ENCODE data around the gene TMEM17.
A peak's percentile ranks its signal among the peaks of the same experiment; 100 is the strongest.

Gene TMEM17

GRCh38 chr2:62512384-62512783, 6.4 kb upstream of the TMEM17 start:
- ATAC-seq: no peak

GRCh38 chr2:62511636-62512035, 5.6 kb upstream of the TMEM17 start:
- no peak for ATAC-seq
- TF ChIP-seq PPARA (CRISPR knock-in tag; IDR thresholded peaks at IDR 0.05; ENCODE audit: borderline replicate concordance) (no peak), ZFP3 (CRISPR knock-in tag; IDR thresholded peaks at IDR 0.05) (no peak), CREB5 (CRISPR knock-in tag; IDR thresholded peaks at IDR 0.05; ENCODE audit: low read depth) (no peak), OSR1 (CRISPR knock-in tag; IDR thresholded peaks at IDR 0.05) (no peak), CSRNP3 (CRISPR knock-in tag; IDR thresholded peaks at IDR 0.05) (no peak), ESRRG (CRISPR knock-in tag; IDR thresholded peaks at IDR 0.05) (no peak), CSDC2 (CRISPR knock-in tag; IDR thresholded peaks at IDR 0.05) (no peak), ZNF8 (CRISPR knock-in tag; IDR thresholded peaks at IDR 0.05) (no peak), POU6F1 (CRISPR knock-in tag; IDR thresholded peaks at IDR 0.05; ENCODE audit: borderline replicate concordance, low read depth) (no peak), ARNTL (CRISPR knock-in tag; IDR thresholded peaks at IDR 0.05; ENCODE audit: borderline replicate concordance, low read depth) (no peak), RARB (CRISPR knock-in tag; IDR thresholded peaks at IDR 0.05) (no peak)

More at GRCh38 chr2:62512384-62512783, 6.4 kb upstream of the TMEM17 start:
- TF ChIP-seq TSHZ2 (CRISPR knock-in tag; IDR thresholded peaks at IDR 0.05): no peak

GRCh38 chr2:62506421-62506750, 391 bp upstream of the TMEM17 start:
- ATAC-seq: peak; percentile 41
- TF ChIP-seq ZNF8 (CRISPR knock-in tag; IDR thresholded peaks at IDR 0.05): no peak
- no peak for TF ChIP-seq OSR1 (CRISPR knock-in tag; IDR thresholded peaks at IDR 0.05)
- no peak for TF ChIP-seq BACH2 (CRISPR knock-in tag; IDR thresholded peaks at IDR 0.05; ENCODE audit: borderline replicate concordance)
- no peak for TF ChIP-seq CREB5 (CRISPR knock-in tag; IDR thresholded peaks at IDR 0.05; ENCODE audit: low read depth)
- TF ChIP-seq TSHZ2 (CRISPR knock-in tag; IDR thresholded peaks at IDR 0.05): no peak
- no peak for TF ChIP-seq CSDC2 (CRISPR knock-in tag; IDR thresholded peaks at IDR 0.05)
- no peak for TF ChIP-seq ZNF70 (CRISPR knock-in tag; IDR thresholded peaks at IDR 0.05)
- TF ChIP-seq TOX (CRISPR knock-in tag; IDR thresholded peaks at IDR 0.05; ENCODE audit: borderline replicate concordance): no peak
- no peak for TF ChIP-seq PPARA (CRISPR knock-in tag; IDR thresholded peaks at IDR 0.05; ENCODE audit: borderline replicate concordance)
- TF ChIP-seq TCF4 (CRISPR knock-in tag; IDR thresholded peaks at IDR 0.05; ENCODE audit: borderline replicate concordance): no peak
- no peak for TF ChIP-seq PATZ1 (CRISPR knock-in tag; IDR thresholded peaks at IDR 0.05; ENCODE audit: borderline replicate concordance)
- no peak for TF ChIP-seq ESRRG (CRISPR knock-in tag; IDR thresholded peaks at IDR 0.05)
